Naive thymus-derived CD8-positive, alpha-beta T cell (primary cell): ENCODE measurements around the gene MAST3. TPM values are rescaled to one million over a fixed set of nuclear protein-coding genes. Genes with fewer than 3 reads are reported as not detected.

Experiments used
- ATAC-seq, 2 donors: fragments of 150-1000 bp; cut with Tn5 transposase in 1 of 2; sonication (Bioruptor Pico), chemical (Tn5 transposase) in 1 of 2; 1 replicate in 1 of 2; 2 replicates in 1 of 2; pipeline ENCODE4 v1.10.0; 2021; ENCODE audit warnings: mild to moderate bottlenecking in 2 of 2, moderate library complexity in 2 of 2
- POLR2A ChIA-PET: fragments of 350-600 bp; sonication (Branson Sonifier 250); formaldehyde crosslinking; loops from one replicate; lab custom pipeline; 2021; ENCODE audit warnings: antibody characterized with exemption; lab: Charles Lee
- DNase-seq, 10 donors: peaks; one replicate each; pipeline versions ENCODE4 v3.0.0 to v3.0.0-alpha.2; 2020 to 2022
- H3K27ac Mint-ChIP-seq, 10 donors: one replicate each; pipeline ENCODE4 v1.8.0; 2020 to 2022; ENCODE audit warnings: mild to moderate bottlenecking in 10 of 10, mixed read lengths in 10 of 10, moderate library complexity in 4 of 10, inconsistent platforms in 1 of 10
- H3K27me3 Mint-ChIP-seq, 5 donors: one replicate each; pipeline ENCODE4 v1.8.0; 2021 to 2022; ENCODE audit warnings: mixed read lengths in 5 of 5
- H3K36me3 Mint-ChIP-seq, 3 donors: one replicate each; pipeline ENCODE4 v1.8.0; 2020 to 2022; ENCODE audit warnings: mixed read lengths in 3 of 3, mild to moderate bottlenecking in 2 of 3, inconsistent platforms in 1 of 3
- H3K4me1 Mint-ChIP-seq, 4 donors: one replicate each; pipeline ENCODE4 v1.8.0; 2021 to 2022; ENCODE audit warnings: mixed read lengths in 4 of 4
- H3K4me3 Mint-ChIP-seq, 10 donors: one replicate each; pipeline ENCODE4 v1.8.0; 2020 to 2022; ENCODE audit warnings: mild to moderate bottlenecking in 10 of 10, mixed read lengths in 10 of 10, moderate library complexity in 6 of 10, inconsistent platforms in 1 of 10
- H3K9me3 Mint-ChIP-seq, 9 donors: one replicate each; pipeline ENCODE4 v1.8.0; 2020 to 2022; ENCODE audit warnings: mixed read lengths in 9 of 9, mild to moderate bottlenecking in 3 of 9, inconsistent platforms in 1 of 9, moderate library complexity in 1 of 9
- polyA plus RNA-seq, 3 donors: library from polyadenylated mRNA; unstranded; fragments of 300-500 nt; fragmentation: Illumina TruSeq; gene quantifications; one replicate each; pipeline ENCODE4 v1.2.3, GENCODE V29; 2021
- total RNA-seq, 8 experiments: library from RNA in 2 of 8; stranded (reverse) in 2 of 8; gene quantifications; one replicate each; pipeline ENCODE4 v1.2.3 and lab custom pipeline; 2021 to 2026

The MAST3 gene
- total and polyA plus RNA-seq, 5 experiments from 2014 or later: 9.4 to 44.8 (median 15.7) TPM

DNA sequence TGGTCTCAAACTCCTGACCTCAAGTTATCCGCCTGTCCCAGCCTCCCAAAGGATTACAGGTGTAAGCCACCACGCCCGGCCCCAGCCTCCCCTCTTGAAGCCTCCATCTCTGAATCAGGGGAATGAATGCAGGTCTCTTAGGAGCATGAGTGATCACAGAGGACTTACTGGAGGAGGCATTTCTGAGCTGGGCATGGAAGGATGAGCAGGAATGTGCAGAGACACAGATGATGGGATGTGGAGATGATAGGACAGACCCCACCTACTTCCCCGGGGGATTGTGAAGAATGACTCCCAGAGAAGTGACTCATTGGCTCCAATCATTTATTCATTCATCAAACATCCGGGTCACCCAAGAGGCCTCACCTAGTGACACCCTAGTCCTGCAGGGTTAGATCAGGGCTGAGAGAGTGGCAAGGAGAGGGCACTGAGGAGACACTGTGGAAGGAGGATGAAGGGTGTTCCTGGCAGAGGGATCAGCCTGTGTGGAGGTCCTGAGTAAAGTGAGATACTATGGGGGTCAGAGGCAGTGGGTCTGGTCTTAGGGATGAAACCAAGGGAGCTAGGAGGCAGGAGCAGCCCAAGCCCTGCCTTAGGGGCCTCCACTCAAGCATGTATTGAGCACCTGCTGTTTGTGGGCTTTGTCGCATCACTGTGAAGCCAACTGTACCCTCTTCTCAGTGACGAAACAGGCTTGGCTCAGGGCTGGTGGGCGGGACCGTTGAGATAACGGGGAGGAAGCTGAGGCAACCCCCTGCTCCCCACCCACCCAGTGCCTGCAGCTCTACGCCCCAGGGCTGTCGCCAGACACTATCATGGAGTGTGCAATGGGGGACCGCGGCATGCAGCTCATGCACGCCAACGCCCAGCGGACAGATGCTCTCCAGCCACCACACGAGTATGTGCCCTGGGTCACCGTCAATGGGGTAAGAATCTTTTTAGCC, 79.1 kb downstream of the MAST3 start:
- Mint-ChIP-seq H3K9me3 (no peaks in the 10 kb centered on the region), H3K4me3 (peak overlapping the region in 2 of 10 donors; percentile 5 to 25), H3K27ac (peak overlapping the region in 2 of 10 donors; percentile 65 to 68), H3K4me1 (peaks cover 3 to 49% (median 15%) of the 10 kb centered on the region in 4 donors), H3K27me3 (peaks cover 0 to 2% (median 0%) of the 10 kb centered on the region in 5 donors), H3K36me3 (no peaks in the 10 kb centered on the region)
- DNase-seq (no peak), ATAC-seq (no peak)
- POLR2A ChIA-PET: interaction anchor here (0.6 to 1.4 kb wide), 2 partner anchors 146 to 751 kb away, joined by 3 to 4 read pairs; partner anchors contain the start of gene LSM4

DNA sequence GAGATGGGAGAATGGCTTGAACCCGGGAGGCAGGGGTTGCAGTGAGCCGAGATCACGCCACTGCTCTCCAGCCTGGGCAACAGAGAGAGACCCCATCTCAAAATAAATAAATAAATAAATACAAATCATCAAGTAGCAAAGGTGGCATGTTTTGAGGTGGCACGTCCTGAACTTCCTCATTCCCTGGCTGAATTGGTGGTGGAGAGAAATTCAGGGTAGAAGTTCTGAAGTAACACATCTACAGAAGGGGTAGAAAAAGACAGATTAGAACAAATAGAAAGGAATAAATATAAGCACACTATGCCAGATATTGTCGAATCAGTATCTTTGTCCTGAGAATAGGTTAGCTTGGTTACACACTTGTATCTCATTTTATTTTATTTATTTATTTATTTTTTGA, 82.4 kb downstream of the MAST3 start:
- Mint-ChIP-seq H3K36me3 (no peaks in the 10 kb centered on the region), H3K27me3 (peaks cover 0 to 3% (median 0%) of the 10 kb centered on the region in 5 donors), H3K9me3 (no peaks in the 10 kb centered on the region), H3K4me3 (no peak overlapping the region), H3K4me1 (peaks cover 0 to 26% (median 3%) of the 10 kb centered on the region in 4 donors), H3K27ac (no peak overlapping the region)
- DNase-seq: no peak
- ATAC-seq: no peak
- POLR2A ChIA-PET: no interaction called here

DNA sequence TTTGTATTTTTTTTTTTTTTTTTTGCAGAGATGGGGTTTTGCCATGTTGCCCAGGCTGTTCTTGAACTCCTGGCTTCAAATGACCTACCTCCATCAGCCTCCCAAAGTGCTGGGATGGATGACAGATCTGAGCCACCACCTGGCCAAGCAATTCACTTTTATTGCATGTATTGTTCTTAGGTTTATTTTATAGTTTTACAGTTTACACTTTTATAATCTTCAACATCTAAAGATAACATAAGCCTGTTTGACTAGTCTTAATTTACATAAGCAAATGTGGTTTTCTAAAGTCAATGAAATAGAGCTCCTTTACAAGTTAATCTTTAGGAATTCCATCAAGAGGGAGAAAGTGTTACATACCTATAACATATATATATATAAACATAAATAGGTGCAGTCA, 86.0 kb downstream of the MAST3 start:
- ATAC-seq: no peak
- Mint-ChIP-seq H3K36me3 (no peaks in the 10 kb centered on the region), H3K27me3 (peaks cover 0 to 3% (median 0%) of the 10 kb centered on the region in 5 donors), H3K9me3 (no peaks in the 10 kb centered on the region), H3K4me3 (no peak overlapping the region), H3K27ac (no peak overlapping the region), H3K4me1 (peaks cover 0 to 10% (median 0%) of the 10 kb centered on the region in 4 donors)
- DNase-seq: no peak
- POLR2A ChIA-PET: no interaction called here

DNA sequence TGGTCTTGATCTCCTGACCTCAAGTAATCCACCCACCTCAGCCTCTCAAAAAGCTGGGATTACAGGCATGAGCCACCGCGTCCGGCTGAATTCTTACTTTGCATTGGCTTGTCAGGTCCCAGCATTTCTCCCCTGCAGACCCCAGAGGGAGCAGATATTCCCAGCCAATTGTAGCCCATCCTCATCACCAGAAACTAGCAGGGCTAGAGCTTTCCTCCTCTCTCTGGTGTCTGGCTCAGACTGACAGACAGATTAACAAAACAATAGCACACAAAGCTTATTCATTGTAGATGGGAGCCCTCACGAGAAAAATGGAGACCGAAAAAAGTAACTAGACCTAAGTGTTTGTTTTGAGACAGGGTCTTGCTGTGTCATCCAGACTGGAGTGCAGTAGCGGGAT, 88.0 kb downstream of the MAST3 start:
- Mint-ChIP-seq H3K36me3 (no peaks in the 10 kb centered on the region), H3K4me1 (peaks cover 0 to 5% (median 0%) of the 10 kb centered on the region in 4 donors)
- POLR2A ChIA-PET: no interaction called here

DNA sequence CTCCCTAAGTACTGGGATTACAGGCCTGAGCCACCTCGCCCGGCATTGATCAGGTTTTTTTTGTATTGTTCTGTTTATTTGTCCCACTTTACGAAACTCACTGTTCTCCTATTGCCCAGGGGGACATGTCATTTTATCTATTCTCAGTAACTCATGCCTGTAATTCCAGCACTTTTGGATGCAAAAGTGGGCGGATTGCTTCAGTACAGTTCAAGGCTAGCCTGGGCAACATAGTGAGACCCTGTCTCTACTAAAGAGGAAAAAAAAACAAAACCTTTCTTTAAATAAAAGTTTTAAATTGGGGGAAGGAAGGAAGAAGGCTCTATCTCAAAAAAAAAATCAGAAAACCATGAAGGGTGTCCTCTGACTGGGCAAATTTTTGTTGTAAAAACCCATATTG, 92.7 kb downstream of the MAST3 start:
- DNase-seq (no peak), ATAC-seq (no peak)
- peaks cover 0 to 4% (median 0%) of the 10 kb centered on the region in 5 donors for H3K27me3 Mint-ChIP-seq
- POLR2A ChIA-PET: interaction anchor here (0.7 to 4.0 kb wide), 5 partner anchors 62 to 263 kb away, joined by 3 to 44 read pairs (median 3); no protein-coding TSS in a partner anchor
- peak overlapping the region in 1 of 10 donors; percentile 79 for H3K27ac Mint-ChIP-seq
- H3K4me1 Mint-ChIP-seq: peaks cover 7 to 28% (median 24%) of the 10 kb centered on the region in 4 donors
- peak overlapping the region in 1 of 10 donors; percentile 33 for H3K4me3 Mint-ChIP-seq
- no peaks in the 10 kb centered on the region for H3K9me3 Mint-ChIP-seq
- H3K36me3 Mint-ChIP-seq: peaks cover 0 to 3% (median 0%) of the 10 kb centered on the region in 3 donors

More for the DNA sequence above, 88.0 kb downstream of the MAST3 start:
- peak overlapping the region in 1 of 10 donors; percentile 73 for H3K27ac Mint-ChIP-seq
- no peak overlapping the region for H3K4me3 Mint-ChIP-seq
- DNase-seq: no peak
- H3K9me3 Mint-ChIP-seq: no peaks in the 10 kb centered on the region
- peaks cover 0 to 3% (median 0%) of the 10 kb centered on the region in 5 donors for H3K27me3 Mint-ChIP-seq
- no peak for ATAC-seq

DNA sequence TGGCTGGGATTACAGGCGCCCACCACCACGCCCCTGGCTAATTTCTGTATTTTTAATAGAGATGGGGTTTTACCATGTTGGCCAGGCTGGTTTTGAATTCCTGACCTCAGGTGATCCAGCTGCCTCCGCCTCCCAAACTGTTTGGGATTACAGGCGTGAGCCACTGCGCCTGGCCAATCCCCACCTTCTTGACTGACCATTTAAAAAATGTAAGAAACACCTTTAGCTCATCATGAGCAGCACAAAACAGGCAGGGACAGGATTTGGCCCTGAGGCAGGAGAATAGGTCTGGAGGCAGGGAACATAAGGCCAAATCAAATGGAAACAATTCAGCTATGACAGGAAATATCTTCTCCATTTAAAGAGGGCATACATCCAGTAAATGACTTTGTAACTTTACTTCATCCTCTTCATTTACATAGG, 94.1 kb downstream of the MAST3 start:
- Mint-ChIP-seq H3K27ac (peak overlapping the region in 9 of 10 donors; percentile 16 to 99 (median 93)), H3K9me3 (no peaks in the 10 kb centered on the region), H3K4me3 (peak overlapping the region; percentile 78 to 98 (median 90)), H3K4me1 (peaks cover 7 to 28% (median 24%) of the 10 kb centered on the region in 4 donors), H3K36me3 (peaks cover 0 to 8% (median 0%) of the 10 kb centered on the region in 3 donors), H3K27me3 (peaks cover 0 to 4% (median 0%) of the 10 kb centered on the region in 5 donors)
- no peak for DNase-seq
- ATAC-seq: no peak
- POLR2A ChIA-PET: interaction anchor here (0.6 to 5.2 kb wide), 13 partner anchors 12 to 574 kb away, joined by 3 to 72 read pairs (median 5); partner anchors contain the start of genes IFI30, JUND, LSM4 and RAB3A

DNA sequence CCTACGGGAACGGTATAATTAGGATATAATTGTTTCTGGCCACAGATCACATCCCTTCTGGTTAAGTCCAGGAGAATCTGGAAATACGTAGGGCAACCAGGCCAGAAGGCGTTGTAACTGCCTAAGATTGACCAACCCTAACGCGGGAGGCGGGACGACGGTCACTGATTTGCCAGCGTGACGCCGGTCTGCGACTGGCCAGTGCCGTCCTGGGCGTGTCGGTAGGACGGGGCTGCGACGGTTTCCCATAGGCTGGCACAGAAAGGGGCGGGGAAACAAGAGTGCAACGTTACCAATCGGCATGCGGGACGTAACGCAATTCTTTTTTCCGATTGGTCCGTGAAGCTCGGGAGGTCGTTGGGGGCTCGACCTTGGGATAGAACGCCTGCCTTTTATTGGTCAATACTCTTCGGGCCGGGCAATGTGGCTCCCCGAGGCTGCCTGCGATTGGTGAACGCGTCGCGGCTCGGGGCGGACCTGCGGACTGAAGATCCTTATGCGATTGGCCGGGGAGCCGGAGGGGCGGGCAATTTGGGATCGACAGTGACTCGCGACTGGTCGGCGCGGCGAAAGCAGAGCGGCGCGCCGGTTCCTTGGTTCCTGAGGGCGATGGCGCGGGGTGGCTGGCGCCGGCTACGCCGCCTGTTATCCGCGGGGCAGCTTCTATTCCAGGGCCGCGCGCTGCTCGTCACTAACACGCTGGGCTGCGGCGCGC, 95.3 kb downstream of the MAST3 start, which contains the start of gene MPV17L2:
TSS of gene MPV17L2 (plus strand) at position 546 of the 715 bp plus-strand sequence. CDS start at position 610, 64 bp downstream.
- peak; percentile 94 to 100 (median 98) for DNase-seq
- H3K9me3 Mint-ChIP-seq: no peaks in the 10 kb centered on the region
- peak within 1 kb of the TSS; percentile 79 to 99 (median 93) for H3K27ac Mint-ChIP-seq
- peaks cover 0 to 4% (median 0%) of the 10 kb centered on the region in 5 donors for H3K27me3 Mint-ChIP-seq
- peak; percentile 89 for ATAC-seq
- POLR2A ChIA-PET: interaction anchor here (0.6 to 5.2 kb wide), 18 partner anchors 11 to 333 kb away, joined by 3 to 72 read pairs (median 5); partner anchors contain the start of genes IFI30, JUND, RAB3A and RPL18A
- H3K4me3 Mint-ChIP-seq: peak within 1 kb of the TSS; percentile 78 to 98 (median 90)
- H3K36me3 Mint-ChIP-seq: peaks cover 0 to 14% (median 0%) of the 10 kb centered on the region in 3 donors
- H3K4me1 Mint-ChIP-seq: peaks cover 7 to 28% (median 24%) of the 10 kb centered on the region in 4 donors

DNA sequence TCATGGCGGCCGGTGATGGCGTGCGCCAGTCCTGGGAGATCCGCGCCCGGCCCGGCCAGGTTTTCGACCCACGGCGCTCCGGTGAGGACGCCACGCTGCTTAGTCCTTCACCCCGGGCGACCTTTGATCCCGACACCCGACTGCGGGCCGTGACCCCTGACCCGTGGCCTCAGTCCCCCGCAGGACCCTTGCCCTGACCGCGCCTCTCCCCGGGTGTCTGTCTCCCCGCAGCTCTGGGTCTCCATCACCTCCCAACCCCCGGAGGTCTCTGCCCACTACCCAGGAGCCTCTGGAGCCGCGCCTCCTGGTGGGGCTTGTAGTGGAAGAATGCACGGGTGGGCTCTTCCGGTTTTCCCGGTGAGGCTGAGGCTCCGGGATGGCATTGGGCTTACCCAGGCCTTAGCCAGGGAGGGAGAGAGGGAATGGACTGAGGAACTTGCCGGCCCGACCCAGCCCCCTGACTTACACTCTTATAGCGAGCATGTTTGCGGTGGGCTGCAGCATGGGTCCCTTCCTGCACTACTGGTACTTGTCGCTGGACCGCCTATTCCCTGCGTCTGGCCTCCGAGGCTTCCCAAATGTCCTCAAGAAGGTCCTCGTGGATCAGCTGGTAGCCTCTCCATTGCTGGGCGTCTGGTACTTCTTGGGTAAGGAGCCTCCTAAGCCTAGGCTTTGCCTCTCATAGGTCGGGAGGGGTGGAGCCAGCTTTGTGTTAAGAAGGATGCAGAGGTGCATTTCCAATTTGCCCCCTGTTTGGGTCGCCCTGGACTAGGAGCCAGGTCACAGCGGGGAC, 96.0 kb downstream of the MAST3 start:
- Mint-ChIP-seq H3K4me1 (peaks cover 8 to 28% (median 24%) of the 10 kb centered on the region in 4 donors), H3K4me3 (peak overlapping the region; percentile 78 to 98 (median 90)), H3K27ac (peak overlapping the region; percentile 79 to 99 (median 93)), H3K9me3 (no peaks in the 10 kb centered on the region), H3K27me3 (peaks cover 0 to 4% (median 0%) of the 10 kb centered on the region in 5 donors), H3K36me3 (peaks cover 0 to 22% (median 0%) of the 10 kb centered on the region in 3 donors)
- ATAC-seq (no peak), DNase-seq (no peak)
- POLR2A ChIA-PET: interaction anchor here (0.7 to 5.2 kb wide), 12 partner anchors 10 to 334 kb away, joined by 3 to 72 read pairs (median 4); partner anchors contain the start of genes JUND, RAB3A and RPL18A

DNA sequence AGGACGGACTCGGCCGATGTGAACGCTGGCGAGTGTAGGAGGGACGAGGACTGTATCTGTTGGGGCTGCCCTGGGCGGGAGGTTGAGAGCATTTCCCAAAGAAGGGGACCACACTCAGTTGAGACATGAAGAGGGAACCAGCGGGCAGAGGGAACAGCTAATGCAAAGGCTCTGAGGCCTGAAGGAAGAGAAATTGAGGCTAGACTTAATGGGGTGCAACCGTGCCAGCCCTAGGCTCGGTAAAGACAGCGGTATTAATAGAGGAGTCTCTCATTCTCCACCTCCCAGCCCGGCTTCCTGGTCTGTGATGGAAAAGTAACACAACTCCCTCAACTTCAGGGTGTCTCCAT, 96.6 kb downstream of the MAST3 start:
- ATAC-seq: no peak
- H3K9me3 Mint-ChIP-seq: no peaks in the 10 kb centered on the region
- POLR2A ChIA-PET: interaction anchor here (0.9 to 5.2 kb wide), 8 partner anchors 9 to 334 kb away, joined by 3 to 72 read pairs (median 4); partner anchors contain the start of genes JUND, RAB3A and RPL18A
- H3K4me3 Mint-ChIP-seq: peak overlapping the region; percentile 78 to 98 (median 90)
- peaks cover 0 to 28% (median 0%) of the 10 kb centered on the region in 3 donors for H3K36me3 Mint-ChIP-seq
- no peak for DNase-seq
- H3K4me1 Mint-ChIP-seq: peaks cover 10 to 28% (median 24%) of the 10 kb centered on the region in 4 donors
- H3K27me3 Mint-ChIP-seq: peaks cover 0 to 4% (median 0%) of the 10 kb centered on the region in 5 donors
- peak overlapping the region; percentile 43 to 98 (median 90) for H3K27ac Mint-ChIP-seq

DNA sequence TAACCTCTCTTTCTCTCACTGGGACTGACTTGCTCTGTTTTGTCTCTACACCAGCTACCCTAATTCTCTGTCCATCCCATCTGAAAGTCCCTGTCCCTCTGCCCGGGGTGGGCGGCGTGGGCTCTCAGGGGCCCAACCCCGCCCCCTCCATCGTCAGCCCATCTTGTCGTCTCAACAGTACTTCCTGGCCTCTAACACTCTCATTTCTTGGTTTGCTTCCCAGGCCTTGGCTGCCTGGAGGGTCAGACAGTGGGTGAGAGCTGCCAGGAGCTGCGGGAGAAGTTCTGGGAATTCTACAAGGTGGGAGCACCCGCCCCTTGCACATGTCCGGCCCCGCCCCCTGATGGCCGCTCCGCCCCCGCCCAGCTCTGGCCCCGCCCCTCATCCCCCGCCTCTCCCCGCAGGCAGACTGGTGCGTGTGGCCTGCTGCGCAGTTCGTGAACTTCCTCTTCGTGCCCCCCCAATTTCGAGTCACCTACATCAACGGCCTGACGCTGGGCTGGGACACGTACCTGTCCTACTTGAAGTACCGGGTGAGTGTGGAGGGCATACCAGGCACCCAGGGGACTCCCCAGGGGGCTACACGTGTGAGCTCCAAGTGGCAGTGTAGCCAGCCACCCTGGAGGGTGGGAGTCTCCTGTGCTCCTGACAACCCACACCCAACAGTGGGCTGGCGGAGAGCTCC, 97.1 kb downstream of the MAST3 start:
- ATAC-seq: no peak
- Mint-ChIP-seq H3K9me3 (no peaks in the 10 kb centered on the region), H3K27ac (peak overlapping the region; percentile 44 to 98 (median 86)), H3K4me3 (peak overlapping the region; percentile 78 to 98 (median 90)), H3K4me1 (peaks cover 10 to 28% (median 24%) of the 10 kb centered on the region in 4 donors), H3K27me3 (peaks cover 0 to 4% (median 0%) of the 10 kb centered on the region in 5 donors), H3K36me3 (peaks cover 0 to 32% (median 0%) of the 10 kb centered on the region in 3 donors)
- DNase-seq: peak; percentile 38 to 77 (median 52)
- POLR2A ChIA-PET: interaction anchor here (0.6 to 5.2 kb wide), 7 partner anchors 9 to 1359 kb away, joined by 3 to 72 read pairs (median 4); partner anchors contain the start of genes JUND and RAB3A
